ENCODE data around the gene TET1. TPM values are rescaled to one million over a fixed set of nuclear protein-coding genes. Genes with fewer than 3 reads are reported as not detected.

Gene TET1
- total and polyA plus RNA-seq, 10 donors = 0.04 to 3.1 (median 2.1) TPM

GRCh38 chr10:68742397-68742796 is 182.3 kb downstream of the TET1 start:
- Histone ChIP-seq H3K4me3 (no peak overlapping the region), H3K9me3 (no peaks in the 10 kb centered on the region), H3K4me1 (no peaks in the 10 kb centered on the region), H3K27me3 (replicated peaks in 1 of 7) (no peaks in the 10 kb centered on the region), H3K27ac (no peak overlapping the region), H3K36me3 (peaks cover 0 to 100% (median 91%) of the 10 kb centered on the region in 6 donors)
- TF ChIP-seq POLR2AphosphoS5 (IDR thresholded peaks at IDR 0.05) (no peak), CTCF (IDR thresholded peaks at IDR 0.05 in 8 of 11, conservative IDR thresholded peaks at IDR 0.05 in 3 of 11) (no peak), POLR2A (IDR thresholded peaks at IDR 0.05) (no peak)
- WGBS, 5 donors = 77 to 89% (median 79%) methylated on average over 6 of the region's 6 CpGs
- intact Hi-C loops (cut with DNase I; ENCODE audit: low total_unique reads) = no loop called here
- no peak for DNase-seq

Small RNA genes lying within 50 kb of the gene (small RNA-seq; reads per million reads assigned to genes)
- gene RF00019 = 0 reads per million in 4 donors

Other genes with a start within 250 kb of the TET1 start
- 100 to 1,000 TPM in 3 of 7 donors, 10 to 100 TPM in 4; 43.2 to 109 (median 79.9) TPM for gene HNRNPH3, start 228.3 kb upstream of the TET1 start, total RNA-seq
- gene HNRNPH3, start 228.3 kb upstream of the TET1 start, polyA plus RNA-seq = 100 to 1,000 TPM in 2 of 3 donors, 10 to 100 TPM in 1; 96.5 to 142 (median 112) TPM
- 1 to 10 TPM; 1.7 to 6.9 (median 3.5) TPM for gene PBLD, start 227.4 kb upstream of the TET1 start, total RNA-seq
- gene PBLD, start 227.4 kb upstream of the TET1 start, polyA plus RNA-seq = 1 to 10 TPM in 2 of 3 donors, under 1 TPM in 1; 0.96 to 1.2 (median 1.2) TPM
- gene RUFY2, start 153.1 kb upstream of the TET1 start, total RNA-seq = 10 to 100 TPM; 17.6 to 33.1 (median 27.2) TPM
- 1 to 10 TPM; 4.5 to 6.6 (median 5.1) TPM for gene RUFY2, start 153.1 kb upstream of the TET1 start, polyA plus RNA-seq
- gene DNA2, start 88.4 kb upstream of the TET1 start, total RNA-seq = 10 to 100 TPM in 1 of 7 donors, 1 to 10 TPM in 6; 5.6 to 13.6 (median 7.4) TPM
- 1 to 10 TPM; 1.4 to 2.9 (median 1.6) TPM for gene DNA2, start 88.4 kb upstream of the TET1 start, polyA plus RNA-seq
- gene SLC25A16, start 32.8 kb upstream of the TET1 start, total RNA-seq = 10 to 100 TPM; 13.1 to 24.0 (median 18.2) TPM
- gene SLC25A16, start 32.8 kb upstream of the TET1 start, polyA plus RNA-seq = 1 to 10 TPM; 6.0 to 9.9 (median 6.3) TPM
- 10 to 100 TPM; 57.5 to 83.6 (median 65.7) TPM for gene CCAR1, start 160.9 kb downstream of the TET1 start, total RNA-seq
- gene CCAR1, start 160.9 kb downstream of the TET1 start, polyA plus RNA-seq = 10 to 100 TPM; 37.4 to 72.8 (median 46.0) TPM